RKO (cell line): Measurements from ENCODE around the gene PPP1R37.
"Not testable (repeated sequence)": the region's sequence is repeated elsewhere in the genome, so short reads cannot be mapped to it uniquely, and the experiment has no call there.

Experiments
- DNase-seq: peaks from one replicate; pipeline ENCODE4 v3.0.0-alpha.2; 2016; ENCODE audit warnings: low spot score

The PPP1R37 gene

DNA sequence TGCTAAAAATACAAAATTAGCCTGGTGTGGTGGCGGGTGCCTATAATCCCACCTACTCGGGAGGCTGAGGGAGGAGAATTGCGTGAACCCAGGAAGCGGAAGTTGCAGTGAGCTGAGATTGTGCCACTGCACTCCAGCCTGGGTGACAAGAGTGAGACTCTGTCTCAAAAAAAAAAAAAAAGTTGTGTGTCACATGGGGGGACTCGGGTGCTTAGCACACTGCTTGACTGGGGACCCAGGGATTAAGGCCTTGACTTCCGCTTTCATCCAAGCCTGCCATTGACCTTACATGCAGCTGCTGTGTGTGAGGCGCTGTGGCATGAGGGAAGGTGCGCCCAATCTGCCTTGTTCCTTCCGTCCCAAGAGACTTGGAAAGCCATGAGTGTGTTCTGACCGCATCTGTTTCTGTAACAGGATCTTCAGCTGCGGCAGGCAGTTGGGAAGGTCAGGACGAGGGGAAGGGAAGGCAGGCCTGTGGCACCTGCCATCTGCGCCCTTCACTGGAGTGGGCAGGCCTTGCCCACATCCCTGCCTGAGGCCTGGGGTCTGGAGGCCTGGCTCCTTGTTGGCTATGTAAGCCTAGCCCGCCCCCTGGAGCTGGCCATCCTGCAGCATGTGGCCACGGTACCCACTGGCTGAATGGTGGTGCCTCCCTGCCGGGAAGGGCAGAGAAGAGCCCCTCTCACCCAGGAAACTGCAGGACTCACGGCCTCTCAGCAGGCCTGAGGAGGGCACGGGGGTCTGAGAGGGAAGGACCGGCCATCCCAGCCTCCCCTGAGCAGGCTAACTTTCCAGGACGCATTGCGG, 23.0 kb downstream of the PPP1R37 start:
- DNase-seq = no peak

GRCh38 chr19:45117167-45117594, 24.2 kb downstream of the PPP1R37 start:
- DNase-seq = no peak

- DNase-seq = no peak
Measured at GRCh38 chr19:45117671-45118070, 24.7 kb downstream of the PPP1R37 start.

- no peak for DNase-seq
Measured at GRCh38 chr19:45118106-45118505, 25.1 kb downstream of the PPP1R37 start.

DNA sequence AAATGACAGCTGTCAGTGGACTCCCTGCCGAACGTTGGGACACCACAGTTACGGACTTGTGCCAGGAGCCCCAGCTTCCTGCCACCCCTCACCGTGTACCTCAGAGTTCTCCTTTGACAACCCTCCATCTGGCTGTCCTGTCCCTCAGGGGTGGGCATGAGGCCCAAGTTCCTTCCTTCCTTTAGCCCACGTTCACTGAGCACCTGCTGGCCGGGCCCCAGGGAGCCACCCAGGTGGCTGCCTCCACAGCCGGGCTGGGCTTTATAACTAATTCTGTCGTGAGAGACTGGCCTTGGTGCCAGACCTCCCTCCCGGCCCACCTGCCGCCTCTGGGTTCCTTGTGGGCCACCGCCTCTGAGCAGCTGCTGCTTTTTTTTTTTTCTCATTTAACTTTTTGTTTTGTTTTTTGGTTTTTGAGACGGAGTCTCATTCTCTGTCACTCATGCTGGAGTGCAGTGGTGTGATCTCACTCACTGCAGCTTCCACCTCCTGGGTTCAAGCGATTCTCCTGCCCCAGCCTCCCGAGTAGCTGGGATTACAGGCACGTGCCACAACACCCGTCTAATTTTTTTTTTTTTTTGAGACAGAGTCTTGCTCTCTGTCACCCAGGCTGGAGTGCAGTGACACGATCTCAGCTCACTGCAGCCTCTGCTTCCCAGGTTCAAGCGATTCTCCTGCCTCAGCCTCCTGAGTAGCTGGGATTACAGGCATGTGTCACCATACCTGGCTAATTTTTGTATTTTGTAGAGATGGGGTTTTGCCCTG, 25.8 kb downstream of the PPP1R37 start:
- not testable (repeated sequence) for DNase-seq

DNA sequence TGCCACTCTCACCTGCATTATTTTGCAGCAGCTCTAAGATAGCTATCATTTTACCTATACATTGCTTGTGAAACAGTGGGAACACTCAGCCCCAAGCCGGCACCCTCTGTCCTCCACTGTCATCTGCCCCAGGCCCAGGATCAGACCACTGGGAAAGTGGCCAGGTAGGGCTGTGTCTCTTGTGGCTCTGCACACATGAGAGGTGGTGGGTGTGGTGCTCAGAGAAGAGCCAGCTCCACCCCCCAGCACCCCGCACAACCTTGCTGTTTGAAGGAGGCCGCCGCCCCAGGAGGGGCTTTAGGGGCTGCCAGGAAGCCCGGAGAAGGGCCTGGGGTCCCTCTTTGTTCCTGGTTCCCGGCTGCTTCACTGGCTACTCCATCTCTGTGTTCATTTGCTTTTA, 26.6 kb downstream of the PPP1R37 start:
- no peak for DNase-seq

DNA sequence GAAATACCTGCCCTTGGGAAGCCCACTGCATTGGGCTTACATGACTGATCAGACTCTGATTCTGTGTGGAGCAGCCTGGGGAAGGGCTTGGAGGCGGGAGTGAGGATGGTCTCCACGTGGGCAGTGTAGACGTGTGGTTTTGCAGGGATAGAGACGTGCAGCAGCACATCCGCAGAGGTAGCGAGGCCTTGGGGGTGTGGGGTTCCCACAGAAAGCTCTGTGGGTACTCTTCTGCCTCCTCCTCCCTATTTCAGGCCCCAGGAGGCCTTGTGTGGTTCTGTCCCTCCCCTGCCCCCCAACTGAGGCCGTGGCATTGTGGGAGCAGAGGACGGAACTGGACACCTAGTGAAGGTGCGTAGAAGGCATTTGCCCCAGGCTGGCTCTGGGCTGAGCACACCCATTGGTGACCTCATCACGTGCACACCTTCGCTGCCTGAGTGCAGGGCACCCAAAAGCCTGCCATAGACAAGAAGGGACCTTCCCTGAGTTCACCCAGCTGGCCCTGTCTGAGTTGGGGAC, 28.9 kb downstream of the PPP1R37 start:
- DNase-seq = no peak

- no peak for DNase-seq
Measured at GRCh38 chr19:45122832-45123231, 29.9 kb downstream of the PPP1R37 start.

DNA sequence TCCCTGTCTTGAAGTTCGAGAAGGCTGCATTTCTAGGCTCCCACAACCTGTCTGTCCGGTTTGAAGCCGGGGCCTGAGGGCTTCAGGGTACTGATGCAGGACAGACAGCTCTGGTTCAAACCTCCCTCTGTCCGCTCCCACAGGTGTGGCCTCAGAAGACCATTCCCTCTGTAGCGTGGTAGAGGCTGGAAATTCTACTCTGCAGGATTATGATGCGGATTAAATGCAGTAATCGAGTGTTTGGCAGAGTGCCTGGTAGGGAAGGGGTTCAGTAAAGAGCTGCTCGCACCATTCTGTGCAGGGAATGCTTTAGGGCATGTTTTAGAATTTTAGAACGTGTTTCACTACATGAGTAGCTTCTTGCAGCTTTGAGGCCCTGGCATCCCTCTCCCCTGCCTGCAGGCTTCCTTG, 30.5 kb downstream of the PPP1R37 start:
- no peak for DNase-seq

- no peak for DNase-seq
Measured at GRCh38 chr19:45124021-45124420, 31.0 kb downstream of the PPP1R37 start.

GRCh38 chr19:45125360-45125759, 32.4 kb downstream of the PPP1R37 start:
- no peak for DNase-seq

DNA sequence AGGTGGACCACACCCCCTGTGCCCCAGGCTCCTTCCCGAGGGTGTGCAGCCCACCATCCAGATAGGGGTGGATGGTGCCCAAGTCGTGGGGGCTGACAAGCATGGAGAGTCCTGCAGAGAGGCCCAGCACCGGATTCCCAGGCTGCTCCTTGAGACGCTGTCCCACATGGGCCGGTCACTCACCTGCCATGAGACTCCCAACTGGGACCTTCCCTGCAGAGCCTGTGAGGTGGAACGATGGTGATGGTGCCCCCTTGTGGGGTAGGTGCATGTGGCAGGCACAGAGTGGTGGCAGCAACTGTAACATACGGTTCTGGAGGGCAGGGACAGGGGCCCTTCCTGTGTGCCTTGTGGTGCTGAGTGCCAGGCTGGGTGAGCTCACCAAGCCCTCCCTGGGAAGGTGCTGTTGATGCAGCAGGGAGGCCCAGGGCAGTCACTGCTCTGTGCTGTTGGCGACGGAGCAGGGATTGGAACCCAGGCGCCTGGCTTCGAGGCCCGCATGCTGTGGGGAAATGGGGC, 33.1 kb downstream of the PPP1R37 start:
- peak; percentile 53 for DNase-seq

DNA sequence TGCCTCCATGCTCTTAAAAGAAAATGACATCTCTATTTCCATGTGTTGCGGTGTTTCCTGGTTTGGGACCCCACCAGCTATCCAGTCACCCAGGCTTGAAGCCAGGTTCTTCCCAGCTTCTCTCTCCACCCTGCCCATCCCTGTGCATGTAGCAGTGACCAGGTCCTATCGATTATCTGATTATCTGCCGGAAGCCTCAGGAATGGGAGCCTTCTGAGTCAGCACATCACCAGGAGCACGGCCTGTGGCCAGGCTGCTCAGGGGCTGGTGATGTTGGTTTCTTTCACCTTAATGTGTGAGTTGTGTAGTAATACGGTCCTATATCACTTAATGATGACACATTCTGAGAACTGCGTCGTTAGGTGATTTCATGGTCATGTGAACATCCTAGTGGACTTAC, 33.7 kb downstream of the PPP1R37 start:
- DNase-seq = no peak

GRCh38 chr19:45128146-45128545, 35.2 kb downstream of the PPP1R37 start:
- DNase-seq = no peak

DNA sequence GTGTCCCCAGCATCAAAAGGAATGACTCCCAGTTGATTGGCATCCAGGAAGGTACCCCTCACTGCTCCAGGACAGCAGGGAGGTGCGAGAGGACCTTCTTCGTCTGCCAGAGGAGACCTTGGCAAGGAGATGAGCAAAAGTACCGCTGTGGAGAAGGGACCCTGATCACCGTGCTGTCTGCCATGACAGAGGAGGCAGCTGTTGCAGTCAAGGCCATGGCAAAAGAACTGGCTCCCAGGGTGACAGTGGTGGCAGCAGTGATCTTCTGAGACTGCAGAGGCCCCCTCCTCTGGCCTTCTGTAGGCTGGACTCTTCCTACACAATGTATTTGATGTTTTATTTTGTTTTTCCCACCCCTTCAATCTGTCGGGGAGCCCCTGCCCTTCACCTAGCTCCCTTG, 35.8 kb downstream of the PPP1R37 start:
- no peak for DNase-seq

DNA sequence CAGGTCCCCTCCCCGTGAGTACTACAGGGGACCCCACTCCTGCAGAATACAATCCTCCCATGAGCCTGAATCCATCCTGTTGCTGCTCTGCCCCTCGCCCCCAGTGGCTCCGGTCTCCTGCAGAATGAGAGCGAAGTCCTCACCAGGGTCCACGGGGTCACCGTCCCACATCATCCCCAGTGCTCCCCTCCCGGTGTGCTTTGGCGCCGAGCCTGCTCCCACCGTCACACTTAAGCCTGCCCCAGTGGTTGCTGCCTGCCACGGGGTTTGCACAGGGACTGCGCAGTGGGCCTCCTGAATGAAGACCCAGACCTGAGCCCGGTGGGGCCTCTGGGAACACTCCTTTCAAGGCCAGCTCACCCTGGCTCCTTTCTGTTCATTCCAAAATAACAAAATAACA, 37.3 kb downstream of the PPP1R37 start:
- no peak for DNase-seq

DNA sequence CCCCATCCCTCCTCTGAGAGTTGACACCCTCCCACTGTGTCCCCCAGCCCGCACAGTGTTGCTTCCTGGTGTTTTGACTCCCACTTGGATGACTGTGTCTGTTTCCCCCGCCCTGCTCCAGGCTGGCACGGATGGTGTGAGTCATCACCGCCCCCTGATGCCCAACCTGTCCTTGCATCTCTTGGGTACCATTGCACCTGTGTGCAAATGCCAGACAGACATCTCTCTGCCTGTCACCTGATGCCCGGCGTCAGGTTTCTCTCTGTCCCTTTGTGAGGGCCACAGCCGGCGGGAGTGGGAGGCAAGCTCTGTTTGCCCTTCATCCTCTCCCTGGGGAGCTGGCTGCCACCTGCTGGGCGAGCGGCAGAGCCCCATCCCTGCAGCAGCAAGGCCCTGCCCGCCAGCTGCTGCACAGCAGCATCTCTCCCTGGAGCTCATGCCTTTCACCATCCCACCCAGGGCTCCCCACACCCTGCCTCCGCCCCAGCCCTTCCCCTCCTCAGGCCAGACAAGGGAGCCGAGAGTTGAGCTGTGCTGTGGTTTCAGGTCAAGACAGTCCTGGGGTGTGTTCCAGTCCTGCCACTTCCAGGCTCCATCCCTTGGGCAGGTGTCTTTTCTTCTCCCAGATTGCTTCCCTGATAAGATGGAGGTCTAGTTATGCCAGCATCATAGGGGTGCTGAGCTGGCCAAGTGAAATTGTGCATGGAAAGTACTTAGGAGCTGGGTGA, 38.1 kb downstream of the PPP1R37 start:
- DNase-seq = no peak

- no peak for DNase-seq
Measured at GRCh38 chr19:45133661-45134060, 40.7 kb downstream of the PPP1R37 start.

DNA sequence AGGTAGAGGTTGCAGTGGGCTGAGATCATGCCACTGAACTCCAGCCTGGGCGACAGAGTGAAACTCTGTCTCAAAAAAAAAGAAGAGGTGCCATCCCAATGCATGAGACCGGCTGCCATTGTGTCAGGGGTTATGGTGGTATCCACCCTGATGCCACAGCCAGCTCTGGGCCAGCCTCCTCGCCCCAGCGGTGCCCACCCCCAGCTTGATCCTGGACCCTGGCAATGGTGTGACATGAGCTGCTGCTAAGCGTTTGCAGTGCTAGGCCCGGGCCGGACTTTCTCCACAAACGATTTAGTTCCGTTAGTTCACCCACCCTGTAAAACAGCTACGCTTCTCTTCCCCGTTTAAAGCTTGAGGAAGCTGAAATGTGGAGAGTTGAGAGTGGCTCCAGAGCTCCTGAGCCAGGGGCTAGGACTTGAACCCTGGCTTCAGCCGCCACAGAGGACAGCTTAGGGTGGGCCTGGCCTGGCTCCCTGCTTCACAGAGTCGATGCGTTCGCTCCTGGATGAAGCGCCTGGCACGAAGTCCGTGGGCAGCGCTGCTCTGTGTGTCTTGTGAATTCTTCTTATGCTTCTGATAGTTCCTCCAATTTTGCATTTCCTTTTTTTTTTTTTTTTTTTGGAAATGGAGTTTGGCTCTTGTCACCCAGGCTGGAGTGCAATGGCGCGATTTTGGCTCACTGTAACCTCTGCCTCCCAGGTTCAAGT, 42.4 kb downstream of the PPP1R37 start:
- no peak for DNase-seq

DNA sequence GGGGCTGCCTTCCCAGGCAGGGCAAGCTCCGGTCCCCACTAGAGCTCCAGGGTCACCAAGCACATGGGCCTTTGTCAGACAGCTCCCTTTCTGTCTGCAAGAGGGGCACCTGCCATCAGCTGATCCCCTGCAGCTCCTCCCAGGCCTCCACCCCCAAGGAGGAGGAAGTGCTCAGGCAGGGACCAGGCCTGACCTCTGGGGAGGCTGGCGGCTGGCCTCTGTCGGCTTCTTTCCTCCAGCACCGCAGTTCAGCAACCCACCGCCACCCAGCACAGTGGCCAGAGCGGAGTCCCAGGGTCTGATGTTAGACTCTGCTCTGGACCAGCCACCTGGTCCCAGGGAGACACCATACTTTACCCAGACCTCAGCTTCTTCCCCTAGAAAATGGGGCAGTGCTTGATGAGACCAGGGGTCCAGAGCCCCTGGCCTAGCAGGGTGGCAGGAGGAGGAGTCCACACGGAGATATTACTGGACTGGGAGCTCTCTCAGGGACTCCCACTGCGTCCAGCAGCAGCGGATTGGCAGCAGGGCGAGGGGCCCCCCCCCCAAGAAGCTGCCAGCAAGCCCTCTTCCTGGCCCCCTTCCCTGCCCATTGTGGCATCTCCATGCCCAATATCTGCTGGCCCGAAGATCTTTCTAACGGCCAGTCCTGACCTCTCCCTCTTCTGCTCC, 43.7 kb downstream of the PPP1R37 start:
- DNase-seq = no peak

DNA sequence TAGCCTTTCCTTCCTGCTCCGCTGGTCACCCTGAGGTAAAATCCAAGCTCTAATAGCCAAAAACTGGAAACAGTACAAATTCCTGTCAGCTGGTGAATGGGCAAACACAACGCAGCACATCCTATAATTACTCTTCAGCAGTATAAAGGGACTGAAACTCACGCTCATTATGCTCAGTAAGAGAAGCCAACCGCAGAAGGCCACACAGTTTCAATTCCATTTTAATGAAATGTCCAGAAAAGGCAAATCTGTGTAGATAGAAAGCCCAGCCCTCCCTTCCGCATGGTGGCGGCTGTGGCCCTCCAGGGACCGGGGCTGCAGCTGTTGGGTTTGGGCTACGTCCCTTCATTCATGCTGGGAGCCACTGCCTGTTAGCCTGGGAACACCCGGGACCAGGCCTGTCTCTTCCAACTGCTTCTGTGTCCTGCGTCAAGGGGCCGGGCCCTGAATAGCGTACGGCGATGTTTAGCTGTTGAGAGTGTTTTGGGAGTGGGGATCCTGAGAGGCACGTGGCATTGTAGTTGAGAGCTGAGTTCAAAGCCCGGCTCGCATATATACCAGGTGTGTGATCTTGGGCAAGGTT, 44.3 kb downstream of the PPP1R37 start:
- DNase-seq = no peak
